Vagina (tissue), 2 donors: ENCODE data around the gene GPATCH4. TPM values are rescaled to one million over a fixed set of nuclear protein-coding genes. Genes with fewer than 3 reads are reported as not detected.
"Not testable (repeated sequence)": the region's sequence is repeated elsewhere in the genome, so short reads cannot be mapped to it uniquely, and the experiment has no call there.

Source experiments
- DNase-seq, 2 donors: peaks; one replicate each; pipeline ENCODE4 v3.0.0-alpha.2; 2017; ENCODE audit errors: extremely low spot score in 2 of 2
- H3K27ac ChIP-seq: fragments of 200-600 bp; sonication (generic); one replicate; pipeline ENCODE4 v1.5.1; 2019
- H3K27me3 ChIP-seq: fragments of 200-600 bp; sonication (generic); one replicate; pipeline ENCODE4 v1.5.1; 2019
- H3K36me3 ChIP-seq, 2 donors: fragments of 200-600 bp; sonication (generic); one replicate each; pipeline ENCODE4 v1.5.1; 2017 to 2019
- H3K4me1 ChIP-seq: fragments of 200-600 bp; sonication (generic); one replicate; pipeline ENCODE4 v1.5.1; 2019
- H3K4me3 ChIP-seq, 2 donors: fragments of 200-600 bp; sonication (generic); 1 replicate in 1 of 2; 2 replicates in 1 of 2; pipeline ENCODE4 v1.5.1; 2016 to 2019
- H3K9me3 ChIP-seq: fragments of 200-600 bp; sonication (generic); one replicate; pipeline ENCODE4 v1.5.1; 2019
- POLR2A ChIP-seq, 2 donors: fragments of 450-650 bp; IDR thresholded peaks; one replicate each; pipeline ENCODE4 v1.6.1; 2017; ENCODE audit warnings: antibody characterized with exemption in 2 of 2, mild to moderate bottlenecking in 2 of 2, moderate library complexity in 2 of 2
- POLR2AphosphoS5 ChIP-seq, 2 donors: sonication (generic); formaldehyde crosslinking; IDR thresholded peaks; one replicate each; pipeline ENCODE4 v1.9.0; 2017; ENCODE audit warnings: antibody characterized with exemption in 2 of 2, mild to moderate bottlenecking in 2 of 2, low read depth in 1 of 2; ENCODE audit not compliant: insufficient read depth in 1 of 2
- intact Hi-C: fragments of 100-400 bp; cut with DNase I; formaldehyde crosslinking; loops from one replicate; pipeline ENCODE4 v1.15.1; 2023
- total RNA-seq: library from RNA; depleted of rRNA; stranded (reverse); fragments of >200 nt; gene quantifications from one replicate; pipeline ENCODE4 v1.2.3, GENCODE V29; 2016
- TF ChIP-seq, protein P1 (sequence below), 3 experiments: fragments of 450-650 bp in 2 of 3; fragments of 200-600 bp in 1 of 3; sonication (generic) in 1 of 3; IDR thresholded peaks; one replicate each; pipeline ENCODE4 v1.5.1; 2017 to 2019; ENCODE audit warnings: antibody characterized with exemption in 3 of 3, mild to moderate bottlenecking in 2 of 3, moderate library complexity in 2 of 3

The GPATCH4 gene
- total RNA-seq, 1 donor from 2014 or later = 25.8 TPM

DNA sequence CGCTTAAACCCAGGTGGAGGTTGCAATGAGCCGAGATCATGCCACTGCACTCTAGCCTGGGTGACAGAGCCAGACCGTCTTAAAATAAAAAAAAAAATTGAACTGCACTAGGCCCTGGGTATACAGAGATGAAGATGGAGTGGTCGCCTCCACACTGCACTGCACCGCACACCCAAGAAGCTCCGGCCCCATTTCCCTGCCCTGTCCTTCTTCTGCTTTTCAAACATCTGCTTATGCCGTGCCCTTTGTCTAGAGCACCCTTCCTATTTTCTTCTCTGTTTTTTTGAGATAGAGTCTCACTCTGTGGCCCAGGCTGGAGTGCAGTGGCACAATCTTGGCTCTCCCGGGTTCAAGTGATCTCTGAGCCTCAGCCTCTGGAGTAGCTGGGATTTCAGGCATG lies 46.3 kb downstream of the GPATCH4 start:
- H3K4me3 ChIP-seq = no peak overlapping the region
- intact Hi-C loops = no loop called here
- TF ChIP-seq POLR2AphosphoS5 (IDR thresholded peaks at IDR 0.05; ENCODE audit: insufficient read depth in 1 of 2, low read depth in 1 of 2) (no peak), POLR2A (IDR thresholded peaks at IDR 0.05) (no peak)
- TF ChIP-seq, protein P1, sequence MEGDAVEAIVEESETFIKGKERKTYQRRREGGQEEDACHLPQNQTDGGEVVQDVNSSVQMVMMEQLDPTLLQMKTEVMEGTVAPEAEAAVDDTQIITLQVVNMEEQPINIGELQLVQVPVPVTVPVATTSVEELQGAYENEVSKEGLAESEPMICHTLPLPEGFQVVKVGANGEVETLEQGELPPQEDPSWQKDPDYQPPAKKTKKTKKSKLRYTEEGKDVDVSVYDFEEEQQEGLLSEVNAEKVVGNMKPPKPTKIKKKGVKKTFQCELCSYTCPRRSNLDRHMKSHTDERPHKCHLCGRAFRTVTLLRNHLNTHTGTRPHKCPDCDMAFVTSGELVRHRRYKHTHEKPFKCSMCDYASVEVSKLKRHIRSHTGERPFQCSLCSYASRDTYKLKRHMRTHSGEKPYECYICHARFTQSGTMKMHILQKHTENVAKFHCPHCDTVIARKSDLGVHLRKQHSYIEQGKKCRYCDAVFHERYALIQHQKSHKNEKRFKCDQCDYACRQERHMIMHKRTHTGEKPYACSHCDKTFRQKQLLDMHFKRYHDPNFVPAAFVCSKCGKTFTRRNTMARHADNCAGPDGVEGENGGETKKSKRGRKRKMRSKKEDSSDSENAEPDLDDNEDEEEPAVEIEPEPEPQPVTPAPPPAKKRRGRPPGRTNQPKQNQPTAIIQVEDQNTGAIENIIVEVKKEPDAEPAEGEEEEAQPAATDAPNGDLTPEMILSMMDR (IDR thresholded peaks at IDR 0.05) = no peak
- no peaks in the 10 kb centered on the region for H3K27me3 ChIP-seq
- no peaks in the 10 kb centered on the region for H3K4me1 ChIP-seq
- no peak for DNase-seq
- no peak overlapping the region for H3K27ac ChIP-seq
- H3K36me3 ChIP-seq = no peaks in the 10 kb centered on the region
- H3K9me3 ChIP-seq = no peaks in the 10 kb centered on the region

DNA sequence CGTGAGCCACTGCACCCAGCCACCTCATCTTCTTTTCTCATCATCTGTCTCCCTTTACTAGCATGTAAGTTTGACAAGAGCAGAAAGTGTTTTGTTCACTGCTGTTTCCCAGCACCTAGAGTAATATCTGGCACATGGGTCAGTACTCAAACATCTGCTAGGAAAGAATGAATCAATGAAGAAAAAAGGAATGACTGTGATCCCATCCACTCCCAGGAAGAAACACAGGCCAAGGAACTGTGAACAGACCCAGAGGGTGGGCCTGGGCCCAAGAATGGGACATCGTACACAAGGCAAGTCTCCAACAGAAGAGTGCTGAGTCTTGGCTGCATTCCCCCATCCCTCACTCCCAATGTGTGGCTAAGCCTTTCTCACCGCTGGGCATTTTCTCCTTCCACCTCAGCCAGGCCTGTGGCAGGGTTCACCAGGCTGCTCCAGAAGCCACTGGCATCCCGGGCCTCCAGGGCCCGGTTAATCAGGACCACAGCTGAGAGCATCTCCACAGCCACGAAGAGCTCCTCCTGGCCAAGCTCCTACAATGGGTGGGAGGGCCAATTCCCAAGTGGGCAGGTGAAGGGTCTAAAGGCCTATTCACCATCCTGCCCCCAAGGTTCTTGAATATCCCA lies 47.3 kb downstream of the GPATCH4 start:
- no peaks in the 10 kb centered on the region for H3K9me3 ChIP-seq
- no peaks in the 10 kb centered on the region for H3K27me3 ChIP-seq
- no peaks in the 10 kb centered on the region for H3K36me3 ChIP-seq
- intact Hi-C loops = no loop called here
- TF ChIP-seq POLR2A (IDR thresholded peaks at IDR 0.05) (no peak), POLR2AphosphoS5 (IDR thresholded peaks at IDR 0.05; ENCODE audit: insufficient read depth in 1 of 2, low read depth in 1 of 2) (no peak)
- TF ChIP-seq, protein P1 (IDR thresholded peaks at IDR 0.05) = no peak
- no peak overlapping the region for H3K4me3 ChIP-seq
- no peak for DNase-seq
- H3K4me1 ChIP-seq = no peaks in the 10 kb centered on the region
- no peak overlapping the region for H3K27ac ChIP-seq

- H3K27ac ChIP-seq, H3K4me3 ChIP-seq, H3K27me3 ChIP-seq, H3K4me1 ChIP-seq, DNase-seq, H3K9me3 ChIP-seq, H3K36me3 ChIP-seq, intact Hi-C loops: not testable (repeated sequence)
- peak in 1 of 2 donors; percentile 14 for TF ChIP-seq POLR2AphosphoS5 (IDR thresholded peaks at IDR 0.05; ENCODE audit: insufficient read depth in 1 of 2, low read depth in 1 of 2)
These were observed 48.3 kb downstream of the GPATCH4 start for GRCh38 chr1:156552937-156553336.

DNA sequence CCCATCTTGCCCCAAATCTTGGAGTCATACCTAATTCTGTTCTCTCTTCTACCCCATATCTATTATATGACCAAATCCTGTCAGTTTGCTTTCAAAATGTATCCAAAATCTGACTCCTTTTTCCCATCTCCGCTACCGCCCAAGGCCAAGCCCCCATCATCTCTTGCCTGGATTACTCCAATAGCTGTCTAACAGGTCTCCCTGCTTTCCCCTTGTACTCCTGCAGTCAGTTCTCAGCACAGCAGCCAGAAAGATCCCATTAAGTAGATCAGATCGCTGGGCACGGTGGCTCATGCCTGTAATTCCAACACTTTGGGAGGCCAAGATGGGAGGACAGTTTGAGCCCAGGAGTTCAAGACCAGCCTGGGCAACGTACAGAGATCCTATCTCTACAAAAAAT lies 48.8 kb downstream of the GPATCH4 start:
- Histone ChIP-seq H3K27ac (no peak overlapping the region), H3K9me3 (no peaks in the 10 kb centered on the region), H3K4me3 (no peak overlapping the region), H3K36me3 (no peaks in the 10 kb centered on the region), H3K4me1 (no peaks in the 10 kb centered on the region), H3K27me3 (no peaks in the 10 kb centered on the region)
- TF ChIP-seq, protein P1 (IDR thresholded peaks at IDR 0.05) = no peak
- TF ChIP-seq POLR2A (IDR thresholded peaks at IDR 0.05) (no peak), POLR2AphosphoS5 (IDR thresholded peaks at IDR 0.05; ENCODE audit: insufficient read depth in 1 of 2, low read depth in 1 of 2) (no peak)
- intact Hi-C loops = no loop called here
- DNase-seq = no peak

DNA sequence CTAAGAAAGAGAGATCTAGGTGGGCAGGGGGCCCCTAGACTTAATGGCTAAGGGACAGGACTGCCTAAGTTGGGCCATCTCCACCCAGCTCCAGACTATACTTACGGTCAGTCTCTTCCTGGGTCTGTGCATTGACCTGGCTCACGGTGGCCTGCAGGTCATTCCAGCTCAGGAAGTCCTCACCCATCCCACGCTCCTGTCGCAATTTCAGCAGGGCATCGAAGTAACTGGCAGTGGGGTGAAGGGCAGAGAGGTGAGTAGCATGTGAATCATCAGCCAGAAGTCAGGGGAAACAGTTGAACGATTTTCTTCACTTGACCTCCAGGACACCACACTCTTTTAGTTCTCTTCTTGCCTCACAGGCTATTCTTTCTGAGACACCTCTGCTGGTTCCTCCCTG lies 49.4 kb downstream of the GPATCH4 start:
- TF ChIP-seq POLR2AphosphoS5 (IDR thresholded peaks at IDR 0.05; ENCODE audit: insufficient read depth in 1 of 2, low read depth in 1 of 2) = no peak
- TF ChIP-seq POLR2A (IDR thresholded peaks at IDR 0.05) = no peak
- TF ChIP-seq, protein P1 (IDR thresholded peaks at IDR 0.05) = no peak
- no peaks in the 10 kb centered on the region for H3K36me3 ChIP-seq
- no peak overlapping the region for H3K27ac ChIP-seq
- no peaks in the 10 kb centered on the region for H3K9me3 ChIP-seq
- no peaks in the 10 kb centered on the region for H3K4me1 ChIP-seq
- intact Hi-C loops = no loop called here
- H3K27me3 ChIP-seq = no peaks in the 10 kb centered on the region
- no peak overlapping the region for H3K4me3 ChIP-seq
- no peak for DNase-seq
